SH-SY5Y (cell line): ENCODE measurements around the gene AMPD1.

Experiments used
- GATA2 ChIP-seq: IDR thresholded peaks from 2 replicates; pipeline ENCODE4 v1.6.1; 2011; ENCODE audit warnings: mild to moderate bottlenecking, low read depth, low read length
- GATA3 ChIP-seq: IDR thresholded peaks from 2 replicates; pipeline ENCODE4 v1.6.1; 2011; ENCODE audit warnings: low read depth, mild to moderate bottlenecking, low read length, moderate library complexity

DNA sequence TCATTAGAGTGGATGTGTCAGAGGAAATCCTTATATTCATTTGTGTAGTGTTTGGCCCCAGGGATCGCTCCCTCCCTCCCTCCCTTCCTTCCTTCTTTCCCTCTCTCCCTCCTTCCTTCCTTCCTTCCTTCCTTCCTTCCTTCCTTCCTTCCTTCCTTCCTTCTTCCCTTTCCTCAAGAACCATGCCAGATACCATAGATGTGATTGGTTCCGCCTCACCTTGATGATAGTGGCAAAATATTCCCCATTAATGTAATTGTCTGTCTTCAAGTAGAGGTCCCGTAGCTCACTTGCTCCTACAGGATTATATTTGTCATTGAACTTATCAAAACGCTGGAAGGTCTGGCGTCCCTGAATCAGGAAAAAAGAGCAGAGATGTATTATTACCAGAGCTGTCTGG is 17.7 kb downstream of the AMPD1 start:
- TF ChIP-seq GATA2 (no peak), GATA3 (no peak)
